RKO (cell line): ENCODE measurements around the gene MGAT3.

ENCODE experiments used
- DNase-seq: peaks from one replicate; pipeline ENCODE4 v3.0.0-alpha.2; 2016; ENCODE audit warnings: low spot score

The MGAT3 gene

GRCh38 chr22:39472570-39473556 is 16.1 kb downstream of the MGAT3 start:
- DNase-seq = no peak

GRCh38 chr22:39473851-39474250 is 17.0 kb downstream of the MGAT3 start:
- DNase-seq = no peak

GRCh38 chr22:39474351-39475111 is 17.7 kb downstream of the MGAT3 start:
- DNase-seq = no peak

GRCh38 chr22:39475337-39475736 is 18.5 kb downstream of the MGAT3 start:
- DNase-seq = no peak

- no peak for DNase-seq
Measured at GRCh38 chr22:39475902-39476301, 19.1 kb downstream of the MGAT3 start.

- no peak for DNase-seq
Measured at GRCh38 chr22:39476664-39477063, 19.9 kb downstream of the MGAT3 start.

GRCh38 chr22:39477542-39477941 is 20.7 kb downstream of the MGAT3 start:
- no peak for DNase-seq

GRCh38 chr22:39478441-39478850 is 21.6 kb downstream of the MGAT3 start:
- peak; percentile 35 for DNase-seq

GRCh38 chr22:39479254-39479653 is 22.4 kb downstream of the MGAT3 start:
- no peak for DNase-seq

GRCh38 chr22:39480557-39480956 is 23.7 kb downstream of the MGAT3 start:
- no peak for DNase-seq

GRCh38 chr22:39481054-39481453 is 24.2 kb downstream of the MGAT3 start:
- DNase-seq = no peak

GRCh38 chr22:39481595-39481994 is 24.8 kb downstream of the MGAT3 start:
- DNase-seq = no peak

- peak; percentile 76 for DNase-seq
Measured at GRCh38 chr22:39482768-39483167, 26.0 kb downstream of the MGAT3 start.

- no peak for DNase-seq
Measured at GRCh38 chr22:39486951-39487825, 30.4 kb downstream of the MGAT3 start.

GRCh38 chr22:39487826-39488520 is 31.2 kb downstream of the MGAT3 start:
- DNase-seq = no peak

- no peak for DNase-seq
Measured at GRCh38 chr22:39488563-39489083, 31.8 kb downstream of the MGAT3 start.

GRCh38 chr22:39489094-39490068 is 32.6 kb downstream of the MGAT3 start:
- no peak for DNase-seq

- peak; percentile 83 for DNase-seq
Measured at GRCh38 chr22:39490135-39490798, 33.5 kb downstream of the MGAT3 start.

- no peak for DNase-seq
Measured at GRCh38 chr22:39490966-39491680, 34.3 kb downstream of the MGAT3 start.
